Eye (tissue), 1 donor: ENCODE data around the gene DTD2.

Experiments
- DNase-seq: peaks from one replicate; pipeline ENCODE4 v3.0.0-alpha.2; 2015

Gene DTD2

GRCh38 chr14:31403707-31404106 is 53.6 kb downstream of the DTD2 start:
- no peak for DNase-seq

GRCh38 chr14:31402764-31403439 is 54.4 kb downstream of the DTD2 start:
- no peak for DNase-seq

- DNase-seq: no peak
These were observed 55.9 kb downstream of the DTD2 start for GRCh38 chr14:31401369-31401932.

- no peak for DNase-seq
These were observed 57.2 kb downstream of the DTD2 start for GRCh38 chr14:31400031-31400638.
